ENCODE data around the gene POLD1.

- TF ChIP-seq POLR2AphosphoS5 (IDR thresholded peaks at IDR 0.05; ENCODE audit: insufficient read depth, low read depth, low read length): no peak
- TF ChIP-seq CTCF (IDR thresholded peaks at IDR 0.05; ENCODE audit: extremely low read depth in 1 of 2, insufficient read depth in 1 of 2, low read depth in 1 of 2, low read length in 2 of 2): no peak
- no peak for TF ChIP-seq POLR2A (IDR thresholded peaks at IDR 0.05; ENCODE audit: low read depth, low read length)
- TF ChIP-seq MYC (IDR thresholded peaks at IDR 0.05; ENCODE audit: low read depth, low read length): no peak
- no peak for TF ChIP-seq EZH2 (IDR thresholded peaks at IDR 0.05; ENCODE audit: borderline replicate concordance, low read depth, low read length, severe bottlenecking)
Measured at GRCh38 chr19:50413096-50413495, 28.9 kb downstream of the POLD1 start.
